Stimulated activated memory B cell treated with anti-CD40 and anti-IgM and Interleukin-4, amounts not matched to agents 10 μg/mL and 1 μg/mL and 100 μg/mL, for 72 hours (primary cell): ENCODE data around the gene CRTAC1.
A peak's percentile ranks its signal among the peaks of the same experiment; 100 is the strongest.

Source experiments
- ATAC-seq: fragments of 150-1000 bp; cut with Tn5 transposase; 2 replicates; pipeline ENCODE4 v1.10.0; 2021
- H3K27ac Mint-ChIP-seq: one replicate; pipeline ENCODE4 v1.8.0; 2022; ENCODE audit warnings: mild to moderate bottlenecking, mixed read lengths
- H3K27me3 Mint-ChIP-seq: one replicate; pipeline ENCODE4 v1.8.0; 2022; ENCODE audit warnings: mixed read lengths
- H3K36me3 Mint-ChIP-seq: one replicate; pipeline ENCODE4 v1.8.0; 2022; ENCODE audit warnings: mixed read lengths
- H3K4me1 Mint-ChIP-seq: one replicate; pipeline ENCODE4 v1.8.0; 2022; ENCODE audit warnings: mixed read lengths
- H3K4me3 Mint-ChIP-seq: one replicate; pipeline ENCODE4 v1.8.0; 2022; ENCODE audit warnings: mild to moderate bottlenecking, moderate library complexity, mixed read lengths
- H3K9me3 Mint-ChIP-seq: one replicate; pipeline ENCODE4 v1.8.0; 2022; ENCODE audit warnings: mixed read lengths

The CRTAC1 gene

DNA sequence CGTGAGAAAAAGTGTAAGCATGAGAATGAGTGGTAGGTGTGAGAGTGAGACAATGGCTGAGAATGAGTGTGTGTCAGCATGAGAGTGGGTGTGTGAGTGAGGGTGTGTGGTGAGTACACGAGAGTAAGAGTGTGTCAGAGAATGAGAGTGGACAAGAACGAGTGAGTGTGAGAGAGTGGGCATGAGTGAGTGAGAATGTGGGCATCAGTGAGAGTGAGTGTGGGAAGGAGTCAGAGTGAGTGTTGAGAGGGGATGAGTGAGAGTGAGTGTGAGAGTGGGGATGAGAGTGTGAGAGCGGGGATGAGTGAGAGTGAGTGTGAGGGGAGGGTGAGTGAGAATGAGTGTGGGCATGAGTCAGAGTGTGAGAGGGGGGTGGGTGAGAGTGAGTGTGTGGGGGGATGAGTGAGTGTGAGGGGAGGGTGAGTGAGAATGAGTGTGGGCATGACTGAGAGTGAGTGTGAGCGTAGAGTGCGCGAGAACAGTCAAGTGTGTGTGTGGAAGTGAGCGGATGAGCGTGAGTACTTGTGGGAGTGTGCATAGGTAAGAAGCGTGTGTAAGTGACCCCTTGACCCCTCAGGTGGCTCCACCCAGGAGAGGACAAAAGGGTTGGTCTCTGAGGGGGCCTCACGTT is 105.0 kb downstream of the CRTAC1 start:
- H3K27ac Mint-ChIP-seq, result no peak overlapping the region
- H3K27me3 Mint-ChIP-seq, result peaks cover 57% of the 10 kb centered on the region
- H3K4me3 Mint-ChIP-seq, result no peak overlapping the region
- H3K4me1 Mint-ChIP-seq, result no peaks in the 10 kb centered on the region
- H3K9me3 Mint-ChIP-seq, result peaks cover 5% of the 10 kb centered on the region
- ATAC-seq, result peak; percentile 9
- no peaks in the 10 kb centered on the region for H3K36me3 Mint-ChIP-seq

DNA sequence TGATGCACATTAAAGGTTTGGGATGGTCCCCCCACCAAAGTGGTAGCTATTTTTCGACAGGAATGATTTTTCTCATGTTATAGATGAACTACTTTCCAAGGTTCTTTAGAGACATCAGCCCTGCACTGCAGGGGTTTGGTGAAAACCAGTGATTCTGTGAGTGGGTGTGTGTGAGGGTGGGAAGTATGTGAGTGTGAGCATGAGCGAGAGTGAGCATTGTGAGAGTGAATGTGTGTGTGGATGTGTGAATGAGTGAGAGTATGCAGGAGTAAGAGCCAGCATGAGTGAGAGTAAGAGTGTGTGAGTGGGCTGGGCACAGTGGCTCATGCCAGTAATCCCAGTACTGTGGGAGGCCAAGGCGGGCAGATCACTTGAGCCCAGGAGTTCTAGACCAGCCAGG is 105.7 kb downstream of the CRTAC1 start:
- no peak for ATAC-seq
- H3K9me3 Mint-ChIP-seq, result peaks cover 5% of the 10 kb centered on the region
- H3K4me3 Mint-ChIP-seq, result no peak overlapping the region
- H3K36me3 Mint-ChIP-seq, result no peaks in the 10 kb centered on the region
- peaks cover 60% of the 10 kb centered on the region for H3K27me3 Mint-ChIP-seq
- H3K4me1 Mint-ChIP-seq, result no peaks in the 10 kb centered on the region
- H3K27ac Mint-ChIP-seq, result no peak overlapping the region

- Mint-ChIP-seq H3K36me3 (no peaks in the 10 kb centered on the region), H3K9me3 (peaks cover 5% of the 10 kb centered on the region), H3K4me3 (no peak overlapping the region), H3K27ac (no peak overlapping the region), H3K4me1 (no peaks in the 10 kb centered on the region), H3K27me3 (peaks cover 56% of the 10 kb centered on the region)
- ATAC-seq, result no peak
These were observed 106.9 kb downstream of the CRTAC1 start for GRCh38 chr10:97923476-97923875.

- no peak for ATAC-seq
These were observed 107.4 kb downstream of the CRTAC1 start for GRCh38 chr10:97923057-97923456.

GRCh38 chr10:97922022-97922758 is 108.2 kb downstream of the CRTAC1 start:
- Mint-ChIP-seq H3K9me3 (peaks cover 5% of the 10 kb centered on the region), H3K27me3 (peaks cover 52% of the 10 kb centered on the region), H3K4me3 (no peak overlapping the region), H3K4me1 (no peaks in the 10 kb centered on the region), H3K27ac (no peak overlapping the region), H3K36me3 (no peaks in the 10 kb centered on the region)
- ATAC-seq, result no peak

More at GRCh38 chr10:97923057-97923456, 107.4 kb downstream of the CRTAC1 start:
- Mint-ChIP-seq H3K27me3 (peaks cover 56% of the 10 kb centered on the region), H3K36me3 (no peaks in the 10 kb centered on the region), H3K4me1 (no peaks in the 10 kb centered on the region), H3K27ac (no peak overlapping the region), H3K9me3 (peaks cover 5% of the 10 kb centered on the region), H3K4me3 (no peak overlapping the region)

DNA sequence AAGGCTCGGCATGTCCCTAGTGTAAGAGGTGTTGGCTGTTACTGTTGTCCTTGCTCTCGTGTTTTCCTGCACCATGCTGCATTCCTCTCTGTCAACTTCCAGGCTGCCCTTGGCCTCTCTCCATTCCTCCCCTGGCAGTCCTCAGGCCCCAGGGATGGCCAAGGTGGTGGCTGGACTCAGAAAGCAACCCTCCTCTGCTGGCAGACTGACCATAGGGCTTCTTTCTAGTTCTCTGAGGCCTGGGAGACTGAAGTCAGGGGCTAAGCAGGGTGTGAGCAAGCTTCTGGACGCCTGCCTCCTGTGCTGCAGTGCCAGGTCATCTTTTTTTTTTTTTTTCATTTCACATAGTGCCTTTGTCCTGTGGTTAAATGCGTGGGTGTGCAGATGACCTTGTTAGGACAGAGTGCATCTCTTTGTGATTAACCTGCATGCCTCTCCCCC is 108.8 kb downstream of the CRTAC1 start:
- H3K9me3 Mint-ChIP-seq, result peaks cover 5% of the 10 kb centered on the region
- no peak overlapping the region for H3K4me3 Mint-ChIP-seq
- no peak for ATAC-seq
- H3K27me3 Mint-ChIP-seq, result peaks cover 50% of the 10 kb centered on the region
- H3K36me3 Mint-ChIP-seq, result no peaks in the 10 kb centered on the region
- no peaks in the 10 kb centered on the region for H3K4me1 Mint-ChIP-seq
- no peak overlapping the region for H3K27ac Mint-ChIP-seq

DNA sequence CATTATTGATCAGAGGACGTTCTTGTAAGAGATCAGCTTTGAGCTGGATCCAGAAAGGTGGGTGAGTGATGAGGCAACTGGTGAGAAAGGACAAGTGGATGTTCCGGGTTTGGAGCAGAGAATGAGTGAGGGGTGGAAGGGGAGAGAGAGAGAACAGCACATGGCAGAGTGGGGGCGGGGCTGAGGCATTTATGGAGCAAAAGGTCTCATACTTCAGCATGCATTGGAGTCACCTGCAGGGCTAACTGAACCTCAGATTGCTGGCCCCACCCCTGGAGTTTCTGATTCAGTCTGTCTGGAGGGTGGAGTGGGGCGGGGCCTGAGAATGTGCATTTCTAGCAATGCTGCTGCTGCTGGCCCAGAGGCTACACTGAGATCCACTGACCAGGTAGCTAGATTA is 109.6 kb downstream of the CRTAC1 start:
- H3K27me3 Mint-ChIP-seq, result peaks cover 52% of the 10 kb centered on the region
- H3K4me1 Mint-ChIP-seq, result no peaks in the 10 kb centered on the region
- H3K27ac Mint-ChIP-seq, result no peak overlapping the region
- H3K4me3 Mint-ChIP-seq, result no peak overlapping the region
- no peaks in the 10 kb centered on the region for H3K36me3 Mint-ChIP-seq
- no peak for ATAC-seq
- peaks cover 5% of the 10 kb centered on the region for H3K9me3 Mint-ChIP-seq

DNA sequence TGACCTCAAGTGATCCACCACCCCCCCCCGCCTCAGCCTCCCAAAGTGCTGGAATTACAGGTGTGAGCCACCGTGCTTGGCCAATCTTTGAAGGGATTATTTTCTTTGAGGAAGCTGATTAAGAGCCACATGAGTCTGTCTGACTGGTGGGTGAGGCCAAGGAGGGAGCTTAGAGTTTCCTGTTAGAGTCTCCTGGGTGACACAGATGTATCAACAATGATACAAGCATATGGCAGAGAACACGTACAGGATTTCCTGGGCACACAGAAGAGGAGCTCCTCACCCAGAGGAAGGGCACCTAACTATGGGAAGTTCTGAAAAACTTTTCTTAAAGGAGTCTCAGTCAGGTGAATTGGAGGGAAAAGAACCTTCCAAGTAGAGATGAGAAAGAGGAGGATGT is 111.4 kb downstream of the CRTAC1 start:
- Mint-ChIP-seq H3K4me1 (peaks cover 9% of the 10 kb centered on the region), H3K9me3 (no peaks in the 10 kb centered on the region), H3K27me3 (peaks cover 52% of the 10 kb centered on the region), H3K36me3 (no peaks in the 10 kb centered on the region), H3K4me3 (no peak overlapping the region), H3K27ac (no peak overlapping the region)
- no peak for ATAC-seq

- Mint-ChIP-seq H3K4me1 (peaks cover 9% of the 10 kb centered on the region), H3K4me3 (no peak overlapping the region), H3K36me3 (no peaks in the 10 kb centered on the region), H3K27me3 (peaks cover 44% of the 10 kb centered on the region), H3K9me3 (no peaks in the 10 kb centered on the region), H3K27ac (no peak overlapping the region)
- ATAC-seq, result no peak
These were observed 113.8 kb downstream of the CRTAC1 start for GRCh38 chr10:97916586-97916985.

DNA sequence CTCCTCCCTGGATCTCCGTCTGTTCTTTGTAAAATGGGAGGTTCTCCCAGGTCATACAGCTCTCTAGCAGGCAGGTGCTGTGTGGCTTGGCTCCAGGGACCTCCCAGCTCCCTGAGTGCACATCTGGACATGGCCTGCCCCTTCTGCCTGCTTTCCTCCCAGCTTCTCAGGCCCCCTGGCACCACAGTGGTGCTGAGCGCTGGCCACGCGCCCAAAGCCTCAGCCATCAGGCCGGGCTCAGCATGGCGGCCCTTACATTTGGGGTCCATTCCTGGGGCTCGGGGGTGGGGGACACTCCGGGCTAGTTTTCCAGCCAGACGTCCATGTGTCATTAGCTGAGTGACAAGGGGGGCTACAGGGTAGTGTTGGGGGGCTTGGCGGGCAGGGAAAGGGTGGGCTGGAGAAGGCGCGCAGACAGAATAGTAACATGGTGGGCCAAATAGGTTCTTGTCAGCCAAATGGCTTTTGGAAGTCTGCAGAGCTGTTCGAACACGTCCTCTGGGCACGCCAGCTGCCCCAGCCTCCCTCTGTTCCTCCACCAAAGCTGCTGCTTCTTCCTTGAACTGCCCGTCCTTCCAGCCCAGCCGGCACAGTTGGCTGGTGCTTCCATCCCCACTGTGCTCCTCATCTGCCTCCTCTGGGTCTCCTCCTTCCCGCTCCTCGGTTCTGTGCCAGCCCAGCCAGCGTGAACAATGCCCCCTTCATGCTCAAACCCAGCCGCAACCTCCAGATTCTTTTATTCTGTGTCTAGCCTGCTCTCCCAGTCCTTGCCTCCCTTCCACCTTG is 114.9 kb downstream of the CRTAC1 start:
- H3K9me3 Mint-ChIP-seq, result no peaks in the 10 kb centered on the region

GRCh38 chr10:97914837-97915211 is 115.6 kb downstream of the CRTAC1 start:
- H3K4me3 Mint-ChIP-seq, result no peak overlapping the region
- no peak overlapping the region for H3K27ac Mint-ChIP-seq

More for the DNA sequence above, 114.9 kb downstream of the CRTAC1 start:
- Mint-ChIP-seq H3K4me3 (no peak overlapping the region), H3K36me3 (no peaks in the 10 kb centered on the region), H3K4me1 (peaks cover 9% of the 10 kb centered on the region), H3K27me3 (peaks cover 42% of the 10 kb centered on the region), H3K27ac (no peak overlapping the region)
- no peak for ATAC-seq

DNA sequence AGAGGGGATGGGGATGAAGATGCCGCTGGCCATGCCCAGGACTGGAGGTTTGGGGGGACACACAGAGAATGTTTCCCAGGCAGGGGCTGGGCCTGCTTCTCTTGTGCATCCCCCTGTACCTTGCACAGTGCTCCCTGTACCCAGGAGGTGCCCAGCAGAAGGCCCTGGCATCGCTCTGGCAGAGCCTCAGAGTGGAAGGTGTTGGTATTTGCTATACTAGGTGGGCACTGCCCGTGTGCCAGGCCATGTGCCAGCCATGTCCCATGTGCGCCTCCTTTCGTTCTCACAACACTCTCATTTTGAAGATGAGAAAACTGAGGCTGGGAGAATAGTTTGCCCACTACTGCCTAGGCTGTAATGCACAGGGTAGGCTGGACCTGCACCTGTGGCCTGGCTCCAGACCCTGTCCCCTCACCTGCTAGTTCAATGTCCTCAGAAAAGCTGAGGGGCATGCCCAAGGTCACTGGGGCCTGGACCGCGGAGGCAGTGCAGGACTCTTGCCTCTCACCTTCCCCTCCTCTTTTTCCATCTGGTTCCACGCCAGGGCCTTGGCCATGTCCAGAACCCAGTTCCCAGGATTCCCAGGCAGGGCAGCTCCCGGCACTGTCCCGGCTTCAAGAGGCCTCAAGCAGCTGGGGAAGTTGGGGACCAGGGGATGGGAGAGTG is 116.1 kb downstream of the CRTAC1 start:
- ATAC-seq, result peak; percentile 14
- no peak overlapping the region for H3K27ac Mint-ChIP-seq
- peaks cover 9% of the 10 kb centered on the region for H3K4me1 Mint-ChIP-seq
- H3K36me3 Mint-ChIP-seq, result no peaks in the 10 kb centered on the region
- no peaks in the 10 kb centered on the region for H3K9me3 Mint-ChIP-seq
- no peak overlapping the region for H3K4me3 Mint-ChIP-seq
- H3K27me3 Mint-ChIP-seq, result peaks cover 37% of the 10 kb centered on the region

More at GRCh38 chr10:97914837-97915211, 115.6 kb downstream of the CRTAC1 start:
- peak; percentile 74 for ATAC-seq
- peaks cover 9% of the 10 kb centered on the region for H3K4me1 Mint-ChIP-seq
- peaks cover 37% of the 10 kb centered on the region for H3K27me3 Mint-ChIP-seq
- no peaks in the 10 kb centered on the region for H3K9me3 Mint-ChIP-seq
- H3K36me3 Mint-ChIP-seq, result no peaks in the 10 kb centered on the region

GRCh38 chr10:97913614-97914013 is 116.8 kb downstream of the CRTAC1 start:
- no peak for ATAC-seq
- Mint-ChIP-seq H3K27me3 (peaks cover 36% of the 10 kb centered on the region), H3K4me1 (peaks cover 9% of the 10 kb centered on the region), H3K9me3 (no peaks in the 10 kb centered on the region), H3K36me3 (no peaks in the 10 kb centered on the region), H3K27ac (no peak overlapping the region), H3K4me3 (no peak overlapping the region)

GRCh38 chr10:97913193-97913592 is 117.2 kb downstream of the CRTAC1 start:
- ATAC-seq, result no peak
- Mint-ChIP-seq H3K4me3 (no peak overlapping the region), H3K36me3 (no peaks in the 10 kb centered on the region), H3K4me1 (peaks cover 9% of the 10 kb centered on the region), H3K27ac (no peak overlapping the region), H3K9me3 (no peaks in the 10 kb centered on the region), H3K27me3 (peaks cover 32% of the 10 kb centered on the region)

- Mint-ChIP-seq H3K4me1 (peaks cover 9% of the 10 kb centered on the region), H3K27ac (no peak overlapping the region), H3K4me3 (no peak overlapping the region), H3K36me3 (no peaks in the 10 kb centered on the region), H3K27me3 (peaks cover 42% of the 10 kb centered on the region), H3K9me3 (no peaks in the 10 kb centered on the region)
- no peak for ATAC-seq
These were observed 119.2 kb downstream of the CRTAC1 start for GRCh38 chr10:97911217-97911616.
